ENCODE data around the gene MMP2.

GRCh38 chr16:55477736-55478135, 1.3 kb upstream of the MMP2 start:
- TF ChIP-seq CTCF (IDR thresholded peaks at IDR 0.05) (no peak), POLR2A (IDR thresholded peaks at IDR 0.05) (no peak)

Measured in ovary (tissue), 3 donors.